ENCODE data around the gene COL13A1. TPM values are rescaled to one million over a fixed set of nuclear protein-coding genes. Genes with fewer than 3 reads are reported as not detected.

The COL13A1 gene
- total and polyA plus RNA-seq, 11 donors = 1.0 to 4.0 (median 1.7) TPM

GRCh38 chr10:69891057-69891617 lies 89.4 kb downstream of the COL13A1 start:
- no peak for ATAC-seq
- Histone ChIP-seq H3K36me3 (no peaks in the 10 kb centered on the region), H3K9me3 (no peaks in the 10 kb centered on the region), H3K27ac (no peak overlapping the region), H3K4me1 (peaks cover 0 to 4% (median 0%) of the 10 kb centered on the region in 12 donors), H3K27me3 (no peaks in the 10 kb centered on the region), H3K4me3 (no peak overlapping the region)
- intact Hi-C loops (cut with DNase I) = no loop called here
- WGBS, 4 donors = 96 to 97% (median 96%) methylated on average over 9 of the region's 9 CpGs
- TF ChIP-seq POLR2A (IDR thresholded peaks at IDR 0.05) (no peak), CTCF (IDR thresholded peaks at IDR 0.05) (no peak)
- no peak for DNase-seq

- Histone ChIP-seq H3K36me3 (no peaks in the 10 kb centered on the region), H3K9me3 (no peaks in the 10 kb centered on the region), H3K4me3 (no peak overlapping the region), H3K27me3 (no peaks in the 10 kb centered on the region), H3K27ac (no peak overlapping the region), H3K4me1 (peaks cover 0 to 14% (median 2%) of the 10 kb centered on the region in 12 donors)
- DNase-seq (no peak), ATAC-seq (no peak)
- no peak for TF ChIP-seq CTCF (IDR thresholded peaks at IDR 0.05)
- no peak for TF ChIP-seq POLR2A (IDR thresholded peaks at IDR 0.05)
- intact Hi-C loops (cut with DNase I) = no loop called here
- WGBS, 4 donors = 81 to 86% (median 85%) methylated on average over 7 of the region's 7 CpGs
Observed at GRCh38 chr10:69892406-69892805, 90.7 kb downstream of the COL13A1 start.

- Histone ChIP-seq H3K4me3 (no peak overlapping the region), H3K27ac (no peak overlapping the region), H3K27me3 (no peaks in the 10 kb centered on the region), H3K36me3 (no peaks in the 10 kb centered on the region), H3K9me3 (no peaks in the 10 kb centered on the region), H3K4me1 (peaks cover 0 to 14% (median 2%) of the 10 kb centered on the region in 12 donors)
- DNase-seq (no peak), ATAC-seq (no peak)
- no peak for TF ChIP-seq POLR2A (IDR thresholded peaks at IDR 0.05)
- TF ChIP-seq CTCF (IDR thresholded peaks at IDR 0.05) = no peak
- 78 to 88% (median 86%) methylated on average over 6 to 10 of the region's 10 CpGs for WGBS, 4 donors
- intact Hi-C loops (cut with DNase I) = no loop called here
Observed at GRCh38 chr10:69892816-69893215, 91.1 kb downstream of the COL13A1 start.

GRCh38 chr10:69893271-69893900 lies 91.7 kb downstream of the COL13A1 start:
- no peaks in the 10 kb centered on the region for H3K27me3 ChIP-seq
- ATAC-seq = no peak
- no peak overlapping the region for H3K27ac ChIP-seq
- no peaks in the 10 kb centered on the region for H3K36me3 ChIP-seq
- intact Hi-C loops (cut with DNase I) = no loop called here
- WGBS, 4 donors = 65 to 86% (median 77%) methylated on average over 4 to 6 of the region's 6 CpGs
- DNase-seq = no peak
- no peak for TF ChIP-seq POLR2A (IDR thresholded peaks at IDR 0.05)
- TF ChIP-seq CTCF (IDR thresholded peaks at IDR 0.05) = no peak
- H3K4me1 ChIP-seq = peaks cover 0 to 14% (median 2%) of the 10 kb centered on the region in 12 donors
- no peak overlapping the region for H3K4me3 ChIP-seq
- H3K9me3 ChIP-seq = no peaks in the 10 kb centered on the region
